Peyer's patch (tissue), 4 donors: Measurements from ENCODE around the gene GAS2L1.

Experiments
- CTCF ChIP-seq, 6 experiments: fragments of 450-650 bp in 4 of 6; fragments of 200-600 bp in 2 of 6; sonication (generic) in 1 of 6; IDR thresholded peaks; one replicate each; pipeline ENCODE4 v1.5.1; 2017 to 2019; ENCODE audit warnings: antibody characterized with exemption in 6 of 6, mild to moderate bottlenecking in 3 of 6, moderate library complexity in 1 of 6
- POLR2A ChIP-seq, 2 donors: fragments of 450-650 bp; IDR thresholded peaks; one replicate each; pipeline ENCODE4 v1.5.1; 2017; ENCODE audit warnings: antibody characterized with exemption in 2 of 2, mild to moderate bottlenecking in 2 of 2, moderate library complexity in 2 of 2

DNA sequence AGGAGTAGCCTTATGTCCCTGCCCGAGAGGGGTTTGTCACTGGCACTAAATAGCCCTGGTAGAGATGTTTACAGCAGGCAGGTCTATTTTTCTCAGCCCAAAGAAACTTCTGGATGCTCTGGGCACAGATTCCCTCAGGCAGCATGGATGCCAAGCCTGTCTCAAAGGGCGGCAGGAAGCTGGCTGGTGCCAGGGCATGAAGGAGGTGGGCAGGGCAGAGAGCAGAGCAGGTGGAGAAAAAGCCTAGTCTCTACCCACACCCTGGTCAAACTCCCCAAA is 4.1 kb upstream of the GAS2L1 start:
- TF ChIP-seq CTCF (IDR thresholded peaks at IDR 0.05): no peak
- no peak for TF ChIP-seq POLR2A (IDR thresholded peaks at IDR 0.05)
